VCaP (cell line): ENCODE results near the gene MIPEP.

ENCODE experiments used
- H3K27ac ChIP-seq: fragments of 450-650 bp; 2 replicates; pipeline ENCODE4 v1.5.1; 2017
- CTCF ChIP-seq: fragments of 450-650 bp; conservative IDR thresholded peaks from 2 replicates; pipeline ENCODE4 v1.5.1; 2017; ENCODE audit warnings: mild to moderate bottlenecking, moderate library complexity

MIPEP gene

GRCh38 chr13:23918208-23918607, 29.0 kb upstream of the MIPEP start:
- TF ChIP-seq CTCF: no peak
- H3K27ac ChIP-seq: no peak overlapping the region

- TF ChIP-seq CTCF: no peak; the same call in 1 of the 2 replicates
- H3K27ac ChIP-seq: no peak overlapping the region
Measured at GRCh38 chr13:23915308-23915707, 26.1 kb upstream of the MIPEP start.

GRCh38 chr13:23912469-23912868, 23.3 kb upstream of the MIPEP start:
- H3K27ac ChIP-seq: no peak overlapping the region
- no peak for TF ChIP-seq CTCF

GRCh38 chr13:23909606-23910005, 20.4 kb upstream of the MIPEP start:
- H3K27ac ChIP-seq: no peak overlapping the region
- no peak for TF ChIP-seq CTCF

GRCh38 chr13:23905766-23906165, 16.6 kb upstream of the MIPEP start:
- H3K27ac ChIP-seq: no peak overlapping the region

GRCh38 chr13:23903906-23904280, 14.7 kb upstream of the MIPEP start:
- TF ChIP-seq CTCF: no peak
- no peak overlapping the region for H3K27ac ChIP-seq

More at GRCh38 chr13:23905766-23906165, 16.6 kb upstream of the MIPEP start:
- TF ChIP-seq CTCF: no peak

- no peak overlapping the region for H3K27ac ChIP-seq
- no peak for TF ChIP-seq CTCF
Measured at GRCh38 chr13:23902975-23903905, 14.0 kb upstream of the MIPEP start.
